HepG2 (cell line): ENCODE measurements around the gene ADAMTS16. TPM values are rescaled to one million over a fixed set of nuclear protein-coding genes. Genes with fewer than 3 reads are reported as not detected.

ENCODE experiments used
- ATAC-seq: fragments of 200-7000 bp; cut with Tn5 transposase; 3 replicates; pipeline ENCODE4 v1.9.1; 2020; ENCODE audit warnings: mild to moderate bottlenecking, moderate library complexity
- BruUV-seq: library from RNA; stranded (reverse); fragments of 400-500 nt; replicated peaks from 2 replicates; lab custom pipeline; 2021; lab: Mats Ljungman, UMichigan
- CTCF ChIA-PET: fragments of 300-600 bp; formaldehyde crosslinking; extraction: SDS; loops from one replicate; lab custom pipeline; 2021; ENCODE audit warnings: low total read pairs, inconsistent platforms, low intra/inter-chr PET ratio; lab: Yijun Ruan, JAX
- POLR2A ChIA-PET: fragments of 350-600 bp; sonication (Branson Sonifier 250); formaldehyde crosslinking; loops from one replicate; lab custom pipeline; 2020; ENCODE audit warnings: antibody characterized with exemption, inconsistent platforms; lab: Yijun Ruan, JAX
- DNase-seq: peaks from one replicate; pipeline ENCODE4 v3.0.0-alpha.2; 2015; ENCODE audit warnings: low spot score
- FAIRE-seq: peaks from 3 replicates; lab custom pipeline; 2011; peaks lifted over from hg19 to GRCh38; lab: Jason Lieb, UNC
- H2AFZ ChIP-seq: one replicate; pipeline ENCODE4 v1.6.1; 2011; ENCODE audit warnings: low read length, inconsistent platforms
- H3K27ac ChIP-seq: fragments of 300-600 bp; 3 replicates; pipeline ENCODE4 v1.8.0; 2011; ENCODE audit warnings: mixed run types, mild to moderate bottlenecking, mixed read lengths, low read length, inconsistent platforms; ENCODE audit not compliant: insufficient read depth; ENCODE audit errors: extremely low read length
- H3K27me3 ChIP-seq, 2 experiments: fragments of 200-600 bp in 1 of 2; 2 replicates in 1 of 2; 3 replicates in 1 of 2; pipeline versions ENCODE4 v1.6.0 to v1.8.0; 2011; ENCODE audit warnings: low read length in 2 of 2, mild to moderate bottlenecking in 2 of 2, moderate library complexity in 2 of 2, inconsistent platforms in 1 of 2; ENCODE audit not compliant: insufficient read depth in 2 of 2, control insufficient read depth in 1 of 2
- H3K36me3 ChIP-seq, 2 experiments: fragments of 200-600 bp in 1 of 2; replicated peaks in 1 of 2; 2 replicates in 1 of 2; 3 replicates in 1 of 2; pipeline versions ENCODE4 v1.5.1 to v1.8.0; 2011; ENCODE audit warnings: low read length in 2 of 2, inconsistent platforms in 1 of 2; ENCODE audit not compliant: insufficient read depth in 2 of 2, control insufficient read depth in 1 of 2
- H3K4me1 ChIP-seq: 2 replicates; pipeline ENCODE4 v1.5.1; 2012; ENCODE audit warnings: low read length, inconsistent platforms; ENCODE audit not compliant: insufficient read depth
- H3K4me2 ChIP-seq: 2 replicates; pipeline ENCODE4 v1.6.0; 2011; ENCODE audit warnings: low read depth, low read length, inconsistent platforms
- H3K4me3 ChIP-seq, 3 experiments: fragments of 200-600 bp in 1 of 3; sonication (generic), shearing (Covaris generic) in 1 of 3; replicated peaks in 1 of 3; 2 replicates each; pipeline ENCODE4 v1.5.1; 2011 to 2016; ENCODE audit warnings: low read length in 3 of 3, inconsistent platforms in 2 of 3, low read depth in 2 of 3, mild to moderate bottlenecking in 2 of 3, control low read depth in 1 of 3, mixed read lengths in 1 of 3; ENCODE audit not compliant: insufficient read depth in 1 of 3
- H3K79me2 ChIP-seq: one replicate; pipeline ENCODE4 v1.6.1; 2011; ENCODE audit warnings: low read length, inconsistent platforms; ENCODE audit not compliant: insufficient read depth
- H3K9ac ChIP-seq: 2 replicates; pipeline ENCODE4 v1.6.0; 2011; ENCODE audit warnings: mild to moderate bottlenecking, low read depth, low read length, inconsistent platforms; ENCODE audit not compliant: insufficient read depth
- H3K9me3 ChIP-seq: 2 replicates; pipeline ENCODE4 v1.5.1; 2012; ENCODE audit warnings: mild to moderate bottlenecking, low read length
- H4K20me1 ChIP-seq: 2 replicates; pipeline ENCODE4 v1.6.0; 2011; ENCODE audit warnings: inconsistent platforms, mild to moderate bottlenecking, low read length, moderate library complexity; ENCODE audit not compliant: insufficient read depth
- EP300 ChIP-seq, 3 experiments: sonication (generic) in 1 of 3; formaldehyde crosslinking in 1 of 3; IDR thresholded peaks; 2 replicates each; pipeline versions ENCODE4 v1.5.1 to v1.6.1; 2011 to 2020; ENCODE audit warnings: low read depth in 2 of 3, low read length in 2 of 3, borderline replicate concordance in 1 of 3, improper control_type of control experiment in 1 of 3, mild to moderate bottlenecking in 1 of 3, missing genetic modification reagents in 1 of 3, moderate library complexity in 1 of 3
- GATAD2A ChIP-seq: IDR thresholded peaks from 2 replicates; pipeline ENCODE4 v1.6.1; 2016
- HOMEZ ChIP-seq: IDR thresholded peaks from 2 replicates; pipeline ENCODE4 v1.6.1; 2016; ENCODE audit warnings: low read depth
- NFE2L2 ChIP-seq: fragments of 150-350 bp; IDR thresholded peaks from 2 replicates; pipeline ENCODE4 v1.6.1; 2014; ENCODE audit warnings: low read length
- POGZ ChIP-seq: sonication (generic); formaldehyde crosslinking; IDR thresholded peaks from 2 replicates; pipeline ENCODE4 v1.4.0; 2020; ENCODE audit warnings: mild to moderate bottlenecking, missing genetic modification reagents
- REST ChIP-seq, 2 experiments: IDR thresholded peaks; 2 replicates each; pipeline ENCODE4 v1.6.1; 2011 to 2012; ENCODE audit warnings: low read length in 2 of 2, borderline replicate concordance in 1 of 2, low read depth in 1 of 2, mild to moderate bottlenecking in 1 of 2, moderate library complexity in 1 of 2
- SCMH1 ChIP-seq: sonication (generic); formaldehyde crosslinking; IDR thresholded peaks from 2 replicates; pipeline ENCODE4 v1.9.0; 2021; ENCODE audit warnings: missing genetic modification reagents, mild to moderate bottlenecking, borderline replicate concordance
- ZNF263 ChIP-seq: sonication (generic); formaldehyde crosslinking; IDR thresholded peaks from 2 replicates; pipeline ENCODE4 v1.4.0; 2020; ENCODE audit warnings: missing genetic modification reagents
- ZNF441 ChIP-seq: sonication (generic); formaldehyde crosslinking; IDR thresholded peaks from 2 replicates; pipeline ENCODE4 v1.7.0; 2021; ENCODE audit warnings: missing genetic modification reagents, borderline replicate concordance
- WGBS: methylation state at CpG from one replicate; pipeline ENCODE4 v1.1.6; 2017; ENCODE audit warnings: low lambda C conversion rate; 5-methylcytosine and 5-hydroxymethylcytosine counted together
- in situ Hi-C: cut with HindIII; loops from 2 replicates; pipeline ENCODE4 v1.10.0; 2017; ENCODE audit warnings: low pct_unique_long_range_greater_than_20kb; ENCODE audit not compliant: extremely low pct_ligation_motif_present
- intact Hi-C: fragments of 100-400 bp; cut with micrococcal nuclease; formaldehyde crosslinking; loops from one replicate; pipeline ENCODE4 v1.10.0; 2022; ENCODE audit not compliant: unreplicated experiment
- polyA plus RNA-seq, 8 experiments: library from polyadenylated mRNA; depleted of rRNA in 3 of 8; stranded (reverse) in 7 of 8; unstranded in 1 of 8; fragments of >200 nt; fragmentation: Illumina TruSeq in 4 of 8; extraction: Trizol in 4 of 8; gene quantifications; 2 replicates each; pipeline versions ENCODE4 v1.2.1 to v1.2.3, GENCODE V29; 2011 to 2016; ENCODE audit warnings: low read depth in 4 of 8, missing spikeins in 1 of 8, mixed read lengths in 1 of 8; ENCODE audit not compliant: insufficient read depth in 1 of 8
- total RNA-seq, 5 experiments: library from RNA; depleted of rRNA; stranded (reverse); fragments of >200 nt; fragmentation: Illumina TruSeq; extraction: Trizol; gene quantifications; 2 replicates each; pipeline ENCODE4 v1.2.3, GENCODE V29; 2016; ENCODE audit warnings: low read depth in 1 of 5
- TF ChIP-seq, protein P1 (sequence below): sonication (generic); formaldehyde crosslinking; IDR thresholded peaks from 2 replicates; pipeline ENCODE4 v1.8.1; 2023; ENCODE audit warnings: missing genetic modification reagents, inconsistent platforms, borderline replicate concordance
- TF ChIP-seq, protein P2 (sequence below): sonication (generic); formaldehyde crosslinking; IDR thresholded peaks from 2 replicates; pipeline ENCODE4 v1.4.0; 2020; ENCODE audit warnings: low read depth, mild to moderate bottlenecking, missing genetic modification reagents

The ADAMTS16 gene
- total and polyA plus RNA-seq, 2 of the 13 experiments (the other 11 are each of a cell fraction or from before 2014, with no cell fraction given): 0.02 to 0.03 TPM

DNA sequence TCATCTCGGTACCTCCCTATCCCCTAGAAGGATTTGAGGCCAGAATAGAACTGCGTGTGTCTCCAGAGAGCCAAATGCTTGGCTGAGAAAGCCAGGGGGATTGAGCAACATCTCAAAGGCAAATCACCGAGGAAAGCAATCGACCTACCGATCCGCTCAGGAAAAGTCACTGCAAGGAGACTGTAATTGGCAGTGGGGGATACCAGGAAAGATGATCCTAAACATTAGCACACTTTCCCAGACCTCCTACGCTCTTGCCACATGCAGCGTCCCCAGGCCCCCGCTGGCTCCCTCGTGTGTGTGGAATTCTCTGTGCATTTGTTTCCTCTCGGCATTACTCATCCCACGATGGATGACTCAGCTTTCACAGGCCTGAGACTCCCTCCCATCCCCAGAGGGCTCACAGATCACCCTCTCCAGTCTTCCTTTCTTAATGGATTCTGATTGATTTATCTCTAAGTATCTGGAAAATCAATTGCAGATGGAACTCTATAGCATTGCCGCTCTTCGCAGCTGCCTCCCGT is 200.1 kb downstream of the ADAMTS16 start (continued):
- TF ChIP-seq EP300 (IDR thresholded peaks at IDR 0.05; ENCODE audit: low read depth in 2 of 2, low read length in 2 of 2) (no peak), EP300 (CRISPR knock-in tag; IDR thresholded peaks at IDR 0.05; ENCODE audit: borderline replicate concordance) (peak; percentile 11; the same call in 1 of the 2 replicates), HOMEZ (CRISPR knock-in tag) (peak; percentile 91; the same call in 1 of the 2 replicates), POGZ (CRISPR knock-in tag) (peak; percentile 55), GATAD2A (CRISPR knock-in tag) (peak; percentile 57)

DNA sequence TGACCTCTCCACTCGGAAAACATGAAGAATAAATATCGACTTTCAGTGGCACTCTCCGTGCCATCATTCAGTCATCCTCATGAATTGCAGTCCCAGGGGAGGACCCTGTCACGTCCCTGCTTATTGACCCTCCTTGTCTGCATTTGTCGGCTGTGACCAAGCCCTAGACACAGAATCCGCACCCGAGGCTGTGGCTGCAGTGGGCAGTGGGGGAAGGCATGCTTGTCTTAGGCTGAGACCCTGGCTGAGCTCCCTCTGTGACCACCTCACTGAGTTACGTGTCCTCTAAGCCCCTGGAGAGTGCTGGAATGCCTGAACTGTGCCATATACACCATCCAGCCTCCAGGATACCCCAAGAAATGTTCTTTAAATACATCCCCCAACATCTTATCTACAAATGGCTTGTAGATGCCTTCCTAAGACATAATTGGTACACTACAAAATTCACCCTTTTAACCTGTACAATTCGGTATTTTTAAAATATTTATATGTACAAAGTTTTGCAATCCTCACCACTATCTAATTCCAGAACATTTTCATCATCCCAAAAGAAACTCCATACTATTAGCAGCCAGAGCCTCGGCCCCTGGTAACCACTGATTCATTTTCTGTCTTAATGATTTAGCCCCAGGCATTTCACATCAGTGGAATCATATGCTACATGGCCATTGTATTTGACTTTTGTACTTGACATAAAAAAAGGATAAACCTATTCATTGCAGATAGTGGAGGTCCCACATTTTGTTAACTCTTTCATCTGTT is 201.6 kb downstream of the ADAMTS16 start:
- no peak overlapping the region for H3K4me2 ChIP-seq
- in situ Hi-C loops (no loop called here), intact Hi-C loops (loop anchor here (2.0 kb wide), 1 partner anchor 201 kb away; the partner anchor contains the start of gene ADAMTS16)
- H4K20me1 ChIP-seq: no peaks in the 10 kb centered on the region
- no peaks in the 10 kb centered on the region for H3K79me2 ChIP-seq
- H3K9me3 ChIP-seq: no peaks in the 10 kb centered on the region
- CTCF ChIA-PET: no interaction called here
- no peak for DNase-seq
- no TSS peak for BruUV-seq
- POLR2A ChIA-PET: no interaction called here
- H3K27me3 ChIP-seq: no peaks in the 10 kb centered on the region
- no peak overlapping the region for H3K27ac ChIP-seq
- no peak overlapping the region for H2AFZ ChIP-seq
- H3K4me1 ChIP-seq: peaks cover 11% of the 10 kb centered on the region
- H3K36me3 ChIP-seq: no peaks in the 10 kb centered on the region
- H3K9ac ChIP-seq: no peak overlapping the region
- no peak for FAIRE-seq
- no peak overlapping the region for H3K4me3 ChIP-seq
- 84% methylated on average over 10 of the region's 10 CpGs for WGBS
- no peak for ATAC-seq
- TF ChIP-seq SCMH1 (CRISPR knock-in tag): no peak
- TF ChIP-seq, protein P1, sequence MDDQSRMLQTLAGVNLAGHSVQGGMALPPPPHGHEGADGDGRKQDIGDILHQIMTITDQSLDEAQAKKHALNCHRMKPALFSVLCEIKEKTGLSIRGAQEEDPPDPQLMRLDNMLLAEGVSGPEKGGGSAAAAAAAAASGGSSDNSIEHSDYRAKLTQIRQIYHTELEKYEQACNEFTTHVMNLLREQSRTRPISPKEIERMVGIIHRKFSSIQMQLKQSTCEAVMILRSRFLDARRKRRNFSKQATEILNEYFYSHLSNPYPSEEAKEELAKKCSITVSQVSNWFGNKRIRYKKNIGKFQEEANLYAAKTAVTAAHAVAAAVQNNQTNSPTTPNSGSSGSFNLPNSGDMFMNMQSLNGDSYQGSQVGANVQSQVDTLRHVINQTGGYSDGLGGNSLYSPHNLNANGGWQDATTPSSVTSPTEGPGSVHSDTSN (CRISPR knock-in tag): no peak
- TF ChIP-seq, protein P2, sequence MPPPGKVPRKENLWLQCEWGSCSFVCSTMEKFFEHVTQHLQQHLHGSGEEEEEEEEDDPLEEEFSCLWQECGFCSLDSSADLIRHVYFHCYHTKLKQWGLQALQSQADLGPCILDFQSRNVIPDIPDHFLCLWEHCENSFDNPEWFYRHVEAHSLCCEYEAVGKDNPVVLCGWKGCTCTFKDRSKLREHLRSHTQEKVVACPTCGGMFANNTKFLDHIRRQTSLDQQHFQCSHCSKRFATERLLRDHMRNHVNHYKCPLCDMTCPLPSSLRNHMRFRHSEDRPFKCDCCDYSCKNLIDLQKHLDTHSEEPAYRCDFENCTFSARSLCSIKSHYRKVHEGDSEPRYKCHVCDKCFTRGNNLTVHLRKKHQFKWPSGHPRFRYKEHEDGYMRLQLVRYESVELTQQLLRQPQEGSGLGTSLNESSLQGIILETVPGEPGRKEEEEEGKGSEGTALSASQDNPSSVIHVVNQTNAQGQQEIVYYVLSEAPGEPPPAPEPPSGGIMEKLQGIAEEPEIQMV (CRISPR knock-in tag): no peak
- no peak for TF ChIP-seq ZNF441 (CRISPR knock-in tag)
- no peak for TF ChIP-seq NFE2L2
- no peak for TF ChIP-seq ZNF263 (CRISPR knock-in tag)
- no peak for TF ChIP-seq REST (IDR thresholded peaks at IDR 0.05; ENCODE audit: borderline replicate concordance in 1 of 2, low read depth in 1 of 2, low read length in 2 of 2)
